SU-DHL-6 (cell line): ENCODE results near the gene PHF20.

Experiments
- EZH2phosphoT487 ChIP-seq: fragments of 200-600 bp; sonication (generic), shearing (Covaris generic); conservative IDR thresholded peaks from 2 replicates; pipeline ENCODE4 v1.6.1; 2018; ENCODE audit warnings: mild to moderate bottlenecking, antibody characterized with exemption, low read length, moderate library complexity, mixed read lengths
- TF ChIP-seq, protein P1 (sequence below): fragments of 200-600 bp; sonication (generic); IDR thresholded peaks from one replicate; pipeline ENCODE4 v1.5.1; 2017; ENCODE audit warnings: antibody characterized with exemption, mild to moderate bottlenecking, low read length, moderate library complexity; ENCODE audit not compliant: insufficient read depth, poor library complexity, severe bottlenecking

DNA sequence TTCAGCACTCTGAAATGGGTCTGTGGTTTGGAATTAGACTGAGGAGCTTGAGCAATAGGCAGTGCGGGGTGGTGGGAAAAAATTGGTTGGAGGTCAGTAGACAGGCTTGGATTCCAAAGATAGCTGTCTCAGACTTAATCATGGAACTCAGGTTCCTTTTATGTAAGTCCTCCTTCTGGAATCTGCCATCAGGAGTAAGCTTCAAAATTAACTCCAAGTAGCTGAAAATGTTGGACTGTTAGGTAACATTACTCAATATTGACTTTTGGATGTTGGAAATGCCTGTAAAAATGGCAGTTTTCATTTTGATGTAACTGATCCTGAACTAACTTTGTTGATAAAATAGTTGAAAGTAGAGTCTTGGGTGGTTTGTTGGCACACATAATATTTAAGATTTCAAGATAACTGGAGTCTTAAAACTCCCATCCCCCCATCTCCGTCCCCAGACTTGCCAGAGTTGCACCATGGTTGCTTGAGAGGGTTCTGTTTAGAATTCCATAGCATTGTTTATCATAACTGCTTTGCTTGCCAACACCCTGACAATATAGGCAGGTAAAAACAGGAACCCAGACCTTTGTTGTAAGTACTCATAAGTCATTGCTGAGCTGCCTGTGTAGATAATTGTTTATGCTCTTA, 83.0 kb downstream of the PHF20 start:
- TF ChIP-seq, protein P1, sequence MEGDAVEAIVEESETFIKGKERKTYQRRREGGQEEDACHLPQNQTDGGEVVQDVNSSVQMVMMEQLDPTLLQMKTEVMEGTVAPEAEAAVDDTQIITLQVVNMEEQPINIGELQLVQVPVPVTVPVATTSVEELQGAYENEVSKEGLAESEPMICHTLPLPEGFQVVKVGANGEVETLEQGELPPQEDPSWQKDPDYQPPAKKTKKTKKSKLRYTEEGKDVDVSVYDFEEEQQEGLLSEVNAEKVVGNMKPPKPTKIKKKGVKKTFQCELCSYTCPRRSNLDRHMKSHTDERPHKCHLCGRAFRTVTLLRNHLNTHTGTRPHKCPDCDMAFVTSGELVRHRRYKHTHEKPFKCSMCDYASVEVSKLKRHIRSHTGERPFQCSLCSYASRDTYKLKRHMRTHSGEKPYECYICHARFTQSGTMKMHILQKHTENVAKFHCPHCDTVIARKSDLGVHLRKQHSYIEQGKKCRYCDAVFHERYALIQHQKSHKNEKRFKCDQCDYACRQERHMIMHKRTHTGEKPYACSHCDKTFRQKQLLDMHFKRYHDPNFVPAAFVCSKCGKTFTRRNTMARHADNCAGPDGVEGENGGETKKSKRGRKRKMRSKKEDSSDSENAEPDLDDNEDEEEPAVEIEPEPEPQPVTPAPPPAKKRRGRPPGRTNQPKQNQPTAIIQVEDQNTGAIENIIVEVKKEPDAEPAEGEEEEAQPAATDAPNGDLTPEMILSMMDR = no peak
- TF ChIP-seq EZH2phosphoT487 = no peak
